HG02973 (cell line): ENCODE measurements around the gene DPEP3.
"Not testable (repeated sequence)": the region's sequence is repeated elsewhere in the genome, so short reads cannot be mapped to it uniquely, and the experiment has no call there.

Source experiments
- ATAC-seq: cut with Tn5 transposase; IDR thresholded peaks from one replicate; pipeline ENCODE4 v1.9.1; 2021; ENCODE audit warnings: moderate library complexity; ENCODE audit not compliant: unreplicated experiment

The DPEP3 gene, protein sequence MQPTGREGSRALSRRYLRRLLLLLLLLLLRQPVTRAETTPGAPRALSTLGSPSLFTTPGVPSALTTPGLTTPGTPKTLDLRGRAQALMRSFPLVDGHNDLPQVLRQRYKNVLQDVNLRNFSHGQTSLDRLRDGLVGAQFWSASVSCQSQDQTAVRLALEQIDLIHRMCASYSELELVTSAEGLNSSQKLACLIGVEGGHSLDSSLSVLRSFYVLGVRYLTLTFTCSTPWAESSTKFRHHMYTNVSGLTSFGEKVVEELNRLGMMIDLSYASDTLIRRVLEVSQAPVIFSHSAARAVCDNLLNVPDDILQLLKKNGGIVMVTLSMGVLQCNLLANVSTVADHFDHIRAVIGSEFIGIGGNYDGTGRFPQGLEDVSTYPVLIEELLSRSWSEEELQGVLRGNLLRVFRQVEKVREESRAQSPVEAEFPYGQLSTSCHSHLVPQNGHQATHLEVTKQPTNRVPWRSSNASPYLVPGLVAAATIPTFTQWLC

DNA sequence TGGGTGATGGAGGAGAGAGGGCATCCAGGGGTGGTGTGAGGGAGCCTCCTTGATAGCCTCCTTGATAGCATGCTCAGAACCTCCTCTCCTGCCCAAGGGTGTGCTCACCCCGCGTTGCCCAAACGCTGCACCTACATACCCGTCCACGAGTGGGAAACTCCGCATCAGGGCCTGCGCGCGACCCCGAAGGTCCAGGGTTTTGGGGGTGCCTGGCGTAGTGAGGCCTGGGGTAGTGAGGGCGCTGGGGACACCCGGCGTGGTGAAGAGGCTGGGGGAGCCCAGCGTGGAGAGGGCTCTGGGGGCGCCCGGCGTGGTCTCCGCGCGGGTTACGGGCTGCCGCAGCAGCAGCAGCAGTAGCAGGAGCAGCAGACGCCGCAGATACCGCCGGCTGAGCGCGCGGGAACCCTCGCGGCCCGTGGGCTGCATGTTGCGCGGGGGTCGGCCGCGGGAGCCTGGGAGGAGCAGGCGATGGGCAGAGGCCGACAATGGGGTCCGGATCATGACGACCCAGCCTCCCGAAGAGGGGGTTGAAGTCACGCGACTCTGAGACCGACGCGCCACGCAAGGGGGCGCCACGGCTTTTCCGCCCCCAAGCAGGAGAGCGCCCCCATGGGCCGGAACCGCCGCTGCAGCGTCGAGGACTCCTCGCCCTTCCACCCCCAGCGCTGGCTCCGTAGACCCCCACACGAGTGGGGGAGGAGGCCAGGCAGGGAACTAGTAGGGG, at the start of gene DPEP3:
Gene DPEP3 (minus strand): TSS at position 545 of the 724 bp plus-strand sequence. CDS start 119 bp downstream, at position 426.
- ATAC-seq: no peak

DNA sequence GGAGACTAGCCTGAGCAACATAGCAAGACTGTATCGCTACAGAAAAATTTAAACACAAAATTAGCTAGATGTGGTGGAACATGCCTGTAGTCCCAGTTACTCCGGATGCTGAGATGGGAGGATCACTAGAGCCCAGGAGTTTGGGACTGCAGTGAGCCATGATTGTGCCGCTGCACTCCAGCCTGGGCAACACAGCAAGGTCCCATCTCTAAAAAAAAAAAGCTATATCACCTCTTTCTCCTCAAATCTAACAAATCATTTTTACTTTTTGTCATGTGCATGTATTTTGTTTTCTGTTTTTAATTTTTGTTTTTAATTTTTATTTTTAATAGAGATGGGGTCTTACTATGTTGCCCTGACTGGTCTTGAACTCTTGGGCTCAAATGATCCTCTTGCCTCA, 48.7 kb upstream of the DPEP3 start:
- no peak for ATAC-seq

DNA sequence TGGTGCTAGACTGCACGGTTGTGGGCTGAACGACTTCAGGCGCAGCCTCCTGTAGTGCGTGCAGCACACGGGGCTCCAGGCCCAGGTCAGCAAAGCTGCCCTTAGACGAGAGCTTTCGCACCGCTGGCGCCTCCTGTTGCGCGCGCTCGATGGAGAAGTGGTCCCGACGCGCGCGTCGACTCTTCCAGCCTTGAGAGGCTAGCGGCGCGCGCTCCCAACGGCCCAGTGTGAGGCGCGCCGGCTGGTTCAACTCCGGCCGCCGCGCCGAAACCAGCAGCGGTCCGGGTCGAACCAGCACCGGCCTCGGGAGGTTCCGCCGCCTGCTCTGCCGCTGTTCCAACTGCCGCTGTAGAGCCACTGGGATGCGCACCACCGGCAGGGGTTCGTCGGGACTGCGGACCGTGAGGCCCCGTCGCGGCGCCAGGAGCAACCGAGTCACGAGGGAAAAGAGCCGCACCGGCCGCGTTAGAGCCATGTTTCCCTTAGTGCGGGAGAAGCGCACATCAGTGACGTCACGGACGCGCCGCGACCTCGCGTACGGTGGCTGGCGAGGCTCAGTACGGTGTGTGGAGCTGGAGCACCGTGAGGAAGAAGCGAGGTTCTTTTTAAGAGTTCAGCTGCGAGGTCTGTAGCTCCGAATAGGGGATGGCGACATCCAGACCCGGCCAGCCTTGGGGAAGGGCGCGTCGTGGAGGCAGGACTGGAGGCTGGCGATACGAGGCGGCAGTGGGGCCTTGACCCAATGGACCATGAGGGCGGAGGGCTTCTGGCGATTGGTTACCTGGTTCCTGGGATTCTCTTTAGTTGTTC, 42.6 kb upstream of the DPEP3 start, which contains the start of the genes DDX28 and DUS2:
Gene DDX28 (minus strand): TSS at position 505 of the 810 bp plus-strand sequence. CDS start 30 bp downstream, at position 475.
Gene DUS2 (plus strand): TSS at position 557 of the 810 bp plus-strand sequence. CDS start 14,740 bp downstream, outside the sequence.
- peak; percentile 74 for ATAC-seq

DNA sequence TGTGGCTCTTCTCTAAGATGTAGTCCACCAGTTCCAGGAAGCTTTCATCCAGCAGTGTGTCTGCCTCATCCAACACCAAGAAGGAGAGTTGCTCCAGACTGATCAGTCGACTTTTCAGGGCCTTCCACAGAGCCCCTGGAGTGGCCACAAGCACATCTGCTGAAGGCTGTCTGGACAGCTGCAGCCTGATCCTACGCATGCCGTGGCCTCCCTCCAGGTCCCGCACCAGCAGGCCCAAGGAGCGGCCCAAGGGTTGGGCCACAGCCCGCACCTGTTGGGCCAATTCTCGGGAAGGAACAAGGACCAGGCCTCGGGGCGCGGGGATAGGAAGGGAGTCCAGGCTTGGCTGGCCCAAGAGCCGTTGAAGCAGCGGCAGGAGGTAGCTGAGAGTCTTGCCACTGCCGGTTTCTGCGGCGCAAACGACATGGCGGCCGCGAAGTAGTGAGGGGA, 42.0 kb upstream of the DPEP3 start:
- ATAC-seq: peak; percentile 8

DNA sequence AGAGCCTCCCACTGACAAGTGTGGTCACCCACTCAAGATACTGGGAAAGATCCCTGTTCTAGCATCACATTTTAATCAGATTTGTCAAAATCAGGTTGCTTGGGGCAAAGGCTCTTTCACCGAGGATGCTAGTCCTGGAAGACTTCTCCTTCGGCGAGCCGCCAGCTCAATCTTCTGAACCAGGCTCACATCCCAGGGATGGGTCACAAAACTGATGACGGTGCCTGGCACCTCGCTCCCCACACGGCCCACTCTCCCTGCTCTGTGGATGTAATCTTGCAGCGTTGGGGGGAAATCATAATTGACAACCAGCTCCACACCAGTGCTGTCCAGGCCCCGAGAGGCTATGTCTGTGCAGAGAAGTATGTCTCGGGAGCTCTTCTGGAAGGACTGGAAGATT, 41.2 kb upstream of the DPEP3 start:
- no peak for ATAC-seq

DNA sequence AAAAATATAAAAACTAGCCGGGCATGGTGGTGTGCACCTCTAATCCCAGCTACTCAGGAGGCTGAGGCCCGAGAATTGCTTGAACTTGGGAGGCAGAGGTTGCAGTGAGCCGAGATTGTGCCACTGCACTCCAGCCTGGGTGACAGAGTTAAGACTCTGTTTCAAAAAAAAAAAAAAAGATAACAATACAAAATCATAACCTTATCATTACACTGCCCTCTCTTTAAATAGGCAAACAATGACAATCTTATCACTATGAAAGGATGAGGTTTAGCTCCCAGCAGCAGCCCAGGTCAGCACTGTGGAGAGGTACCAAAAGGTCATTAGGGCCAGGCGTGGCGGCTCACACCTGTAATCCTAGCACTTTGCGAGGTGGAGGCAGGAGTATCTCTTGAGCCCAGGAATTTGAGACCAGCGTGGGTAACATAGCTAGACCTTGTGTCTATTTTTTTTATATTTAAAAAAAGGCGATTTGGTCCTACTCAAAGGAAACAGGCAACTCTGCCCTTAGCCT, 38.9 kb upstream of the DPEP3 start:
- no peak for ATAC-seq

DNA sequence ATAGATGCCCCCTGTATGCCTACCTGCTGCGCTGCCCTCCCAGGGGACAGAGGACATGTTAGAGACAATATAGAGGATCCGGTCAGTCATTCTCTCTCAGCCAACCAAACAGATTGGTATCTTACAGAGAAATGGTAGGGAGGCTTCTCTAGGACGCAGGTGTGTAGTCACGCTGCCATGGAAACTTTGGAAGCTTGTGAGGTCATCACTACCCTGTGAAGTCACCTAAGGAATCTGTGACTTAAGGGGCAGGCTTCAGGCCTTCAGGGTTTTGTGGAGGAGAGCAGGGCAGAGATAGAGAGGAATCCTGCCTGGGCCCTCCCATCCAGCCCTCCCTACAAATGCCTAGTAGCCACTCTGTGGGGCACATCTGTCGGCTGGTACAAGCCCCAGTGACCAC, 35.4 kb upstream of the DPEP3 start, which contains the start of gene DPEP2NB:
Gene DPEP2NB (minus strand): TSS at position 231 of the 400 bp plus-strand sequence. CDS start 141 bp downstream, at position 90.
- no peak for ATAC-seq

DNA sequence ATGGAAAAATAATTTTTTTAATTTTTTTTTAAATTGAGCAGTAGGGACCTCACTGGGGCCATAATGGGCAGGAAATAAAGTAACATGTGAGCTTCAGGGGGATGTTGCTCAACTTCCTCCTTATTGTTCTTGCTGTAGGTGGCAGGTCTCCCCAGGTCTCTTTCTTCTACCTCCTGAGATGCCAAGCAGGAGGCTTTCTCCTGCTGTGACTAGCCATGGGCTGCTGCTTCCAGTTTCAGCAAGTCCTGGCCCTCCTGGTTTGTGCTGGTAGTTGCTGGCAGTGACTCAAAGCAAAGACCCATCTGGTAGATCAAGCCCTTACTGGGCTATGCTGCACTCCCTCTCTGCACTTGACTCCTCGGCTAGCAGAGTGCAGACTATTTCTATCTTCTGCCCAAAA, 33.1 kb upstream of the DPEP3 start:
- ATAC-seq: no peak

DNA sequence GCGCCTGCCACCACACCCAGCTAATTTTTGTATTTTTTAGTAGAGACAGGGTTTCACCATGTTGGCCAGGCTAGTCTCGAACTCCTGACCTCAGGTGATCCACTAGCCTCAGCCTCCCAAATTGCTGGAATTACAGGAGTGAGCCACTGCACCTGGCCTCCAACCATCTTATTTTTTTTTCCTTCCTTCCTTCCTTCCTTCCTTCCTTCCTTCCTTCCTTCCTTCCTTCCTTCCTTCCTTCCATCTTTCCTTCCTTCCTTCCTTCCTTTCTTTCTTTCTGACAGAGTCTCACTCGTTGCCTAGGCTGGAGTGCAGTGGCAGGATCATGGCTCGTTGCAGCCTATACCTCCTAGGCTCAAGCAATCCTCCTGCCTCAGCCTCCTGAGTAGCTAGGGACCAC, 29.6 kb upstream of the DPEP3 start:
- ATAC-seq: not testable (repeated sequence)

DNA sequence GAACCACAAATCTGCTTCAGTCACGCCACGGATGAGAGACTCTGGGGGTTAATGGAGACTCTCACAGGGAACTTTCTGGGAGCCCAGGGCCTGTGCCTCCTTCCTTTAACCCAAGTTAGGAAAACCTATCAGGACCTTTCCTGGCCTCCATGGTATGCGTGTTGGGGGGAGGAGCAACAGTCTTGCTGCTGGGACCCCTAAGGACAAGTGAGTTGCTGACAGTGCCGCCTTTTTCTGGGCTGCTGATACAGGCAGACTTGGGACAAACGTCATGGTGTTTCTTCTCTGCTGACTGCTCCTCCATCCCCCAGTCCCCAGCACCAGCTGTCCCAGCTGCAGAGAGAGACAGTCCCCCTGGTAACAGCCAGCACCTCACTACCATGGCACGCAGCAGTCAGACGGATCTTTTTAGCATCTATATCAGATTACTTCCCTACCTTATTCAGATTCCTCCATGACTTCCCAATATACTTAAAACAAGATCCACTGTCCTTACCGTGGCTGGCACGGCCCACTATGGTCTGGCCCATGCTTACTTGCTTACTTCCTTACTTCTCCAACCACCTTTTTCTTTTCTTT, 28.9 kb upstream of the DPEP3 start:
- ATAC-seq: no peak

DNA sequence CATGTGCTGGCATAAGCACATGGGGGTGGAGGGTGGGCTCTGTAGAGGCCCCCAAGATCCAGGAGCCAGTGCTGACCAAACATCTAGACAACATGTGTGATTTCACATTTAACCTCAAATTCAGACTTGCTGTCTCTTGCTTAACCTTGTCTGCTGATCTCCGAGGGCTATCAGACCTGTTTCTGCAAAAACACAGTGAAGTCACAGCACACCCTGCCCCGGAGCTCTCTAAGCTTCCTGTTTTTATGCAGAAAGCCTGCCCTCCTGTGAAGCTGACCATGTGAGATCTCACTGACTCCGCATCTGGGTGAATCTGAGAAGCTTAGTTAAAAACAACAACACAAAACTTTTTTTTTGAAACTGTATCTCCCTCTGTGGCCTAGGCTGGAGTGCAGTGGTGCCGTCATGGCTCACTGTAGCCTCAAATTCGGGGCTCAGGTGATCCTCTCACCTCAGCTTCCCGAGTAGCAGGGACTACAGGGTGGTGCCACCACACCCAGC, 25.5 kb upstream of the DPEP3 start:
- ATAC-seq: no peak

DNA sequence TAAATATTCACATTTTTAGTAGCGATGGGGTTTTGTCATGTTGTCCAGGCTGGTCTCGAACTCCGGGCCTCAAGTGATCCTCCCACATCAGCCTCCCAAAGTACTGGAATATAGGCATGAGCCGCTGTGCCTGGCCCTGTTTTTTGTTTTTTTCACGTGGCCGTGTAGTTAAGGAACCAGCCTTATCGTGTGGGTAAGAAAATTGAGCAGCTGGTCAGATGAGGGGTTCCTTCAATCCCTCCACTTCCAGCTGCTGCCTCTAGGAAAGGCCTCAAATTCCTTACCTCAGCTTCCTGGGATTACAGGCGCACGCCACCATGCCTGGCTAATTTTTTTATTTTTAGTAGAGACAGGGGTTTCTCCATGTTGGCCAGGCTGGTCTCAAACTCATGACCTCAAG, 24.9 kb upstream of the DPEP3 start:
- ATAC-seq: no peak

DNA sequence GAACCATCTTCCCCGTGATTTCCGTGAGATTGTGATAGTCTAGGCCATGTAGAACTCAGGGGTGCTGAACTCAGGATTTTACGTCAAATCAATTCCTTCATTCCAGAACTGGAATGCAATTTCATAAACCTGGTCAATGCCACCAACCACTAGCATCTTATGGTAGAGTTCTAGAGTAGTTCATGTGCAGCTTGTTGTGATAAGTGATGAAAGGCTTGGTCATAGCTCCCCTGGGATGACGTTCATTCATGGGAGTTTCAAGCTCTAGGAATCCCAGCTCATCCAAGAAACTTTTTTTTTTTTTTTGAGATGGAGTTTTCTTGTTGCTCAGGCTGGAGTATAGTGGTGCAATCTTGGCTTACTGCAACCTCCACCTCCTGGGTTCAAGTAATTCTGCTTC, 22.7 kb upstream of the DPEP3 start:
- no peak for ATAC-seq

DNA sequence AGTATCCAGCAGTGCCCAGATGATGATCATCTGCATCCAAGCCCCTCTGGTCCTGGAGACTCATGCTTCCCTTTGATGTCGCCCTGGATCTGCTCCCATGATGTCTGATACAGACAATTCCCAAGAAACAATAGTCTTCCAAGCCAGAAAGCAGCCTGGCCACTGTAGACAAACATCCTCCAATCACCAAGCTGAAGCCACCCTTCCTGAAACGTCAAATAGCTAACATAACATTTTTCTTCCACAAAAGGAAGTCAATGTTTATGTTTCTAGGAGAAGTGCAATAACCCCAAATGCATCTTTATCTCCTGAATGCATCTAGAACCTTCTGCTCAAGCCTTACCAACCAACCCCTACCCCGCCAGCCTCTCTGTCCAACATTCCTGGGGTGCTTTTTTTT, 20.2 kb upstream of the DPEP3 start:
- no peak for ATAC-seq

DNA sequence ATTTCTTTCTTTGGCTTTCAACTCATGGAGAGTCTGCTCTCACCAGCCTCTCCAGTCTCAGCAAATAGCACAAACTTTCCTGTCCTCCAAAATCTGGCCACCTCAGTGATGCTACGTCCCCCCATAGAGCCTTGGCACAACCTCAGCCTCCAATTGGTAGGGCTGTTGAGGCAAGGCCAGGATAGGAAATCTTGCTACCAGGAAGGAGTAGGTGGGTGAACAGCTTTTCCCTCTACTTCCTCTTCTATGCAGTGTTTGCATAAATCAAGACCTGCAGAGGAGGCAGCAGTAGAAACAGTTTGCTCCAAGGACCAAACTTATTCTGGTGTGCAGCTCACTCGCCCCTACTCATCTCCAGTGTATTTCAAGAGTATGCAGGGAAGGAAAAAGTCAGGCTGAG, 19.7 kb upstream of the DPEP3 start:
- no peak for ATAC-seq

DNA sequence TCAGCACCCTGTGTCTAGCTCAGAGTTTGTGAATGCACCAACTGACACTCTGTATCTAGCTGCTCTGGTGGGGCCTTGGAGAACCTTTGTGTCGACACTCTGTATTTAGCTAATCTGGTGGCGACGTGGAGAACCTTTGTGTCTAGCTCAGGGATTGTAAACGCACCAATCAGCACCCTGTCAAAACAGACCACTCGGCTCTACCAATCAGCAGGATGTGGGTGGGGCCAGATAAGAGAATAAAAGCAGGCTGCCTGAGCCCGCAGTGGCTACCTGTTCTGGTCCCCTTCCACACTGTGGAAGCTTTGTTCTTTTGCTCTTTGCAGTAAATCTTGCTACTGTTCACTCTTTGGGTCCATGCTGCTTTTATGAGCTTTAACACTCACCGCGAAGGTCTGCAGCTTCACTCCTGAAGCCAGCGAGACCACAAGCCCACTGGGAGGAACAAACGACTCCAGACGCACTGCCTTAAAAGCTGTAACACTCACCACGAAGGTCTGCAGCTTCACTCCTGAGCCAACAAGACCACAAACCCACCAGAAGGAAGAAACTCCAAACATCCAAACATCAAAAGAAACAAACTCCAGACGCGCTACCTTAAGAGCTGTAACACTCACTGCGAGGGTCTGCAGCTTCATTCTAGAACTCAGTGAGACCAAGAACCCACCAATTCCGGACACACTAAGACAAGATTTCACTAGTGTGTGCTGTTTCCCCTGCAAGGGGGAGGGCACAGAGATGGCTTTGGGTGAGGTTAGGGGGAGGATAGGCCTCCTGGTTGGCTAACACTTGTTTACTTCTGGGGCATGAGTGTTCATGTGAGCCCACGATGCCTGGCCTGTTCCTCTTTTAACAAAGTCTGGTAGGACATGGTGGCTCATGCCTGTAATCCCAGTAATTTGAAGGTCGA, 18.7 kb upstream of the DPEP3 start, which contains the start of gene DPEP2:
Gene DPEP2 (minus strand): TSS at position 706 of the 910 bp plus-strand sequence. CDS start 6,272 bp downstream, outside the sequence.
- not testable (repeated sequence) for ATAC-seq

DNA sequence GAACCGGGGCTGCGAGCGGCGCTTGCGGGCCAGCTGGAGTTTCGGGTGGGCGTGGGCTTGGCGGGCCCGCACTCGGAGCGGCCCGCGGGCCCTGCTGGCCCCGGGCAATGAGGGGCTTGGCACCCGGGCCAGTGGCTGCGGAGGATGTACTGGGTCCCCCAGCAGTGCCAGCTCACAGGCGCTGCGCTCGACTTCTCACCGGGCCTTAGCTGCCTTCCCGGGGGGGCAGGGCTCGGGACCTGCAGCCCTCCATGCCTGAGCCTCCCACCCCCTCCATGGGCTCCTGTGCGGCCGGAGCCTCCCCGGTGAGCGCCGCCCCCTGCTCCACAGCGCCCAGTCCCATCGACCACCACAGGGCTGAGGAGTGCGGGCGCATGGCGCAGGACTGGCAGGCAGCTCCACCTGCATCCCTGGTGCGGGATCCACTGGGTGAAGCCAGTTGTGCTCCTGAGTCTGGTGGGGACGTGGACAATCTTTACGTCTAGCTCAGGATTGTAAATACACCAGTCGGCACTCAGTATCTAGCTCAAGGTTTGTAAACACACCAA, 18.0 kb upstream of the DPEP3 start:
- ATAC-seq: not testable (repeated sequence)

DNA sequence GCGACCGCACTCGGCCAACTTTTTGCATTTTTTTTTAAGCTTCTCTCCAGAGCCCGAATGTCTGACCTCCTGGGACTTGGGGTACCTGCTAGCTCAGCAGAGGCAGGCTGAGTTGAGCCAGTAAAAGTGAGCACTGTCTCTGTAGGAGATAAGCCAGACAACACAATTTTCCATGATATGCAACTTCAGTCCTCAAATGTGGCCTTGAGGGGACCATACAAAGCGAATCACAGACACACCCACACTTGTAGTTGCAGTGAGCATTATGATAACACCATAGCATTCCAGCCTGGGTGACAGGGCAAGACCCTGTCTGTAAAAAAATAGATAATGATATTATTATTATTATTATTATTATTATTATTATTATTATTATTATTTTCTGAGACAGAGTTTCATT, 16.4 kb upstream of the DPEP3 start:
- no peak for ATAC-seq
